ENCODE measurements around the gene RIOK2.
"Not testable (repeated sequence)": the region's sequence is repeated elsewhere in the genome, so short reads cannot be mapped to it uniquely, and the experiment has no call there.

The RIOK2 gene

GRCh38 chr5:97182571-97183099, 412 bp downstream of the RIOK2 start:
- peaks cover 29% of the 10 kb centered on the region for H3K79me2 ChIP-seq (ENCODE audit: insufficient read depth, low read length)
- peak overlapping the region; percentile 82 for H2AFZ ChIP-seq (ENCODE audit: low read depth, low read length, severe bottlenecking)
- TF ChIP-seq CTCF (IDR thresholded peaks at IDR 0.05; ENCODE audit: insufficient read depth, low read length, poor library complexity, severe bottlenecking): no peak
- no peaks in the 10 kb centered on the region for H3K9me2 ChIP-seq (replicated peaks; ENCODE audit: insufficient read depth, low read length)
- peak overlapping the region; percentile 79 for H3K9ac ChIP-seq (ENCODE audit: low read length)
- H4K20me1 ChIP-seq (ENCODE audit: low read depth, low read length): no peaks in the 10 kb centered on the region
- H3K36me3 ChIP-seq (ENCODE audit: low read length): peaks cover 16% of the 10 kb centered on the region
- peak overlapping the region; percentile 77 for H3K4me2 ChIP-seq (ENCODE audit: low read depth, low read length, poor library complexity, severe bottlenecking)
- peaks cover 3% of the 10 kb centered on the region for H3F3A ChIP-seq (ENCODE audit: insufficient read depth)
- H3K27me3 ChIP-seq (ENCODE audit: low read length): no peaks in the 10 kb centered on the region
- H3K9me3 ChIP-seq (ENCODE audit: insufficient read depth, low read length): no peaks in the 10 kb centered on the region
- H3K4me3 ChIP-seq (ENCODE audit: insufficient read depth, low read length, poor library complexity, severe bottlenecking): peak overlapping the region; percentile 87
- peak overlapping the region; percentile 90 for H3K27ac ChIP-seq (ENCODE audit: low read depth, low read length)

GRCh38 chr5:97181856-97182545, 1.0 kb downstream of the RIOK2 start:
- Histone ChIP-seq H3K27ac (ENCODE audit: low read depth, low read length) (no peak overlapping the region; the same call in 1 of the 2 replicates), H3K36me3 (ENCODE audit: low read length) (peaks cover 22% of the 10 kb centered on the region), H3K9me3 (ENCODE audit: insufficient read depth, low read length) (no peaks in the 10 kb centered on the region), H3K4me2 (ENCODE audit: low read depth, low read length, poor library complexity, severe bottlenecking) (peak overlapping the region; percentile 77), H3K79me2 (ENCODE audit: insufficient read depth, low read length) (peaks cover 29% of the 10 kb centered on the region), H3K4me3 (ENCODE audit: insufficient read depth, low read length, poor library complexity, severe bottlenecking) (peak overlapping the region; percentile 87), H4K20me1 (ENCODE audit: low read depth, low read length) (no peaks in the 10 kb centered on the region), H3K9me2 (replicated peaks; ENCODE audit: insufficient read depth, low read length) (no peaks in the 10 kb centered on the region), H3F3A (ENCODE audit: insufficient read depth) (peaks cover 3% of the 10 kb centered on the region), H3K27me3 (ENCODE audit: low read length) (no peaks in the 10 kb centered on the region), H2AFZ (ENCODE audit: low read depth, low read length, severe bottlenecking) (no peak overlapping the region), H3K9ac (ENCODE audit: low read length) (peak overlapping the region; percentile 79)
- no peak for TF ChIP-seq CTCF (IDR thresholded peaks at IDR 0.05; ENCODE audit: insufficient read depth, low read length, poor library complexity, severe bottlenecking)
- TF ChIP-seq EZH2phosphoT487 (conservative IDR thresholded peaks at IDR 0.05; ENCODE audit: low read length): no peak

- not testable (repeated sequence) for H3K4me3 ChIP-seq (ENCODE audit: insufficient read depth, low read length, poor library complexity, severe bottlenecking); H2AFZ ChIP-seq (ENCODE audit: low read depth, low read length, severe bottlenecking); H3K9me3 ChIP-seq (ENCODE audit: insufficient read depth, low read length); H3K4me2 ChIP-seq (ENCODE audit: low read depth, low read length, poor library complexity, severe bottlenecking); H3K27me3 ChIP-seq (ENCODE audit: low read length); H4K20me1 ChIP-seq (ENCODE audit: low read depth, low read length); H3F3A ChIP-seq (ENCODE audit: insufficient read depth); H3K9me2 ChIP-seq (replicated peaks; ENCODE audit: insufficient read depth, low read length); H3K27ac ChIP-seq (ENCODE audit: low read depth, low read length); H3K9ac ChIP-seq (ENCODE audit: low read length)
- H3K36me3 ChIP-seq (ENCODE audit: low read length): peaks cover 27% of the 10 kb centered on the region
- peaks cover 29% of the 10 kb centered on the region for H3K79me2 ChIP-seq (ENCODE audit: insufficient read depth, low read length)
Measured at GRCh38 chr5:97179457-97179856, 3.6 kb downstream of the RIOK2 start.

GRCh38 chr5:97172227-97172626, 10.8 kb downstream of the RIOK2 start:
- peaks cover 57% of the 10 kb centered on the region for H3K36me3 ChIP-seq (ENCODE audit: low read length)
- TF ChIP-seq CTCF (IDR thresholded peaks at IDR 0.05; ENCODE audit: insufficient read depth, low read length, poor library complexity, severe bottlenecking) (no peak), EZH2phosphoT487 (conservative IDR thresholded peaks at IDR 0.05; ENCODE audit: low read length) (no peak)

More at GRCh38 chr5:97172227-97172626, 10.8 kb downstream of the RIOK2 start:
- no peaks in the 10 kb centered on the region for H4K20me1 ChIP-seq (ENCODE audit: low read depth, low read length)
- no peaks in the 10 kb centered on the region for H3K9me3 ChIP-seq (ENCODE audit: insufficient read depth, low read length)
- no peaks in the 10 kb centered on the region for H3K27me3 ChIP-seq (ENCODE audit: low read length)
- no peak overlapping the region for H3K27ac ChIP-seq (ENCODE audit: low read depth, low read length)
- no peak overlapping the region for H3K4me2 ChIP-seq (ENCODE audit: low read depth, low read length, poor library complexity, severe bottlenecking)
- H3K9me2 ChIP-seq (replicated peaks; ENCODE audit: insufficient read depth, low read length): no peaks in the 10 kb centered on the region
- no peak overlapping the region for H3K9ac ChIP-seq (ENCODE audit: low read length)
- H3F3A ChIP-seq (ENCODE audit: insufficient read depth): peaks cover 7% of the 10 kb centered on the region; the same call in 1 of the 2 replicates
- no peak overlapping the region for H3K4me3 ChIP-seq (ENCODE audit: insufficient read depth, low read length, poor library complexity, severe bottlenecking)
- no peaks in the 10 kb centered on the region; the same call in 1 of the 2 replicates for H3K79me2 ChIP-seq (ENCODE audit: insufficient read depth, low read length)
- H2AFZ ChIP-seq (ENCODE audit: low read depth, low read length, severe bottlenecking): no peak overlapping the region

Measured in SU-DHL-6 (cell line).